Loucy (cell line): ENCODE data around the gene RSPO4.

Experiments
- H2AFZ ChIP-seq: fragments of 200-600 bp; sonication (generic); 2 replicates; pipeline ENCODE4 v1.6.0; 2016; ENCODE audit warnings: antibody characterized with exemption, mild to moderate bottlenecking, low read length, moderate library complexity
- H3F3A ChIP-seq: fragments of 200-600 bp; 2 replicates; pipeline ENCODE4 v1.6.0; 2016; ENCODE audit warnings: antibody characterized with exemption, low read depth, mild to moderate bottlenecking
- H3K27me3 ChIP-seq: fragments of 200-600 bp; sonication (generic); 2 replicates; pipeline ENCODE4 v1.6.1; 2014; ENCODE audit warnings: low read length, mild to moderate bottlenecking; ENCODE audit not compliant: insufficient read depth, poor library complexity, severe bottlenecking
- H3K36me3 ChIP-seq: fragments of 200-600 bp; sonication (generic); 2 replicates; pipeline ENCODE4 v1.6.1; 2016; ENCODE audit warnings: low read length; ENCODE audit not compliant: insufficient read depth
- H3K4me1 ChIP-seq: fragments of 200-600 bp; sonication (generic); 2 replicates; pipeline ENCODE4 v1.5.1; 2014; ENCODE audit warnings: low read length, mild to moderate bottlenecking; ENCODE audit not compliant: insufficient read depth, poor library complexity, severe bottlenecking
- H3K4me2 ChIP-seq: fragments of 200-600 bp; sonication (generic); 2 replicates; pipeline ENCODE4 v1.6.0; 2014; ENCODE audit warnings: antibody characterized with exemption, low read length, low read depth, mild to moderate bottlenecking; ENCODE audit not compliant: poor library complexity, severe bottlenecking
- H3K4me3 ChIP-seq: fragments of 200-600 bp; sonication (generic); 2 replicates; pipeline ENCODE4 v1.5.1; 2014; ENCODE audit warnings: low read length, mild to moderate bottlenecking, mixed read lengths; ENCODE audit not compliant: poor library complexity, severe bottlenecking
- H3K79me2 ChIP-seq: fragments of 200-600 bp; sonication (generic); 2 replicates; pipeline ENCODE4 v1.6.1; 2014; ENCODE audit warnings: low read length; ENCODE audit not compliant: insufficient read depth
- H3K9ac ChIP-seq: fragments of 200-600 bp; sonication (generic); 2 replicates; pipeline ENCODE4 v1.6.0; 2014; ENCODE audit warnings: mild to moderate bottlenecking, low read depth, low read length, moderate library complexity; ENCODE audit not compliant: poor library complexity, severe bottlenecking
- H3K9me2 ChIP-seq: fragments of 200-600 bp; sonication (generic); replicated peaks from 2 replicates; pipeline ENCODE4 v1.6.1; 2016; ENCODE audit warnings: low read depth, low read length, mixed read lengths
- H3K9me3 ChIP-seq: fragments of 200-600 bp; sonication (generic); 2 replicates; pipeline ENCODE4 v1.6.1; 2014; ENCODE audit warnings: mild to moderate bottlenecking, antibody characterized with exemption, low read length, low read depth; ENCODE audit not compliant: insufficient read depth
- H4K20me1 ChIP-seq: fragments of 200-600 bp; sonication (generic); 2 replicates; pipeline ENCODE4 v1.6.0; 2014; ENCODE audit warnings: antibody characterized with exemption, low read length, mild to moderate bottlenecking; ENCODE audit not compliant: insufficient read depth, poor library complexity, severe bottlenecking
- CTCF ChIP-seq: fragments of 200-600 bp; sonication (generic); conservative IDR thresholded peaks from 2 replicates; pipeline ENCODE4 v1.5.1; 2014; ENCODE audit warnings: mild to moderate bottlenecking, antibody characterized with exemption, low read length
- EZH2phosphoT487 ChIP-seq: fragments of 200-600 bp; IDR thresholded peaks from 2 replicates; pipeline ENCODE4 v1.6.1; 2018; ENCODE audit warnings: antibody characterized with exemption, mild to moderate bottlenecking, moderate library complexity, borderline replicate concordance

RSPO4 gene

GRCh38 chr20:972256-972655 is 29.9 kb downstream of the RSPO4 start:
- H3K36me3 ChIP-seq, result no peaks in the 10 kb centered on the region
- H3F3A ChIP-seq, result no peaks in the 10 kb centered on the region
- no peaks in the 10 kb centered on the region for H3K9me3 ChIP-seq
- no peak overlapping the region for H3K4me3 ChIP-seq
- no peaks in the 10 kb centered on the region for H3K27me3 ChIP-seq
- no peaks in the 10 kb centered on the region for H3K9me2 ChIP-seq
- H3K79me2 ChIP-seq, result no peaks in the 10 kb centered on the region
- no peak overlapping the region for H2AFZ ChIP-seq
- H3K4me2 ChIP-seq, result no peak overlapping the region
- H3K4me1 ChIP-seq, result peaks cover 5% of the 10 kb centered on the region
- TF ChIP-seq EZH2phosphoT487 (no peak), CTCF (no peak)
- H3K9ac ChIP-seq, result no peak overlapping the region
- no peaks in the 10 kb centered on the region for H4K20me1 ChIP-seq

- no peaks in the 10 kb centered on the region for H4K20me1 ChIP-seq
- no peak overlapping the region for H2AFZ ChIP-seq
- no peaks in the 10 kb centered on the region for H3K36me3 ChIP-seq
- H3K4me3 ChIP-seq, result no peak overlapping the region
- no peak overlapping the region for H3K4me2 ChIP-seq
- H3F3A ChIP-seq, result no peaks in the 10 kb centered on the region
- H3K27me3 ChIP-seq, result no peaks in the 10 kb centered on the region
- no peaks in the 10 kb centered on the region for H3K79me2 ChIP-seq
- no peak for TF ChIP-seq EZH2phosphoT487
- no peak for TF ChIP-seq CTCF
- H3K9me3 ChIP-seq, result no peaks in the 10 kb centered on the region
- peaks cover 5% of the 10 kb centered on the region for H3K4me1 ChIP-seq
- no peaks in the 10 kb centered on the region for H3K9me2 ChIP-seq
- H3K9ac ChIP-seq, result no peak overlapping the region
Observed at GRCh38 chr20:971346-971745, 30.8 kb downstream of the RSPO4 start.

GRCh38 chr20:969868-970267 is 32.2 kb downstream of the RSPO4 start:
- H3K79me2 ChIP-seq, result no peaks in the 10 kb centered on the region
- H3K9me2 ChIP-seq, result no peaks in the 10 kb centered on the region
- no peak overlapping the region for H3K4me2 ChIP-seq
- no peak overlapping the region for H3K9ac ChIP-seq
- H3F3A ChIP-seq, result no peaks in the 10 kb centered on the region
- H3K4me3 ChIP-seq, result no peak overlapping the region
- peaks cover 5% of the 10 kb centered on the region for H3K4me1 ChIP-seq
- H3K36me3 ChIP-seq, result no peaks in the 10 kb centered on the region
- H4K20me1 ChIP-seq, result no peaks in the 10 kb centered on the region
- no peak for TF ChIP-seq CTCF
- no peak for TF ChIP-seq EZH2phosphoT487
- H3K27me3 ChIP-seq, result no peaks in the 10 kb centered on the region
- H3K9me3 ChIP-seq, result no peaks in the 10 kb centered on the region
- no peak overlapping the region for H2AFZ ChIP-seq
